ENCODE data around the gene PIP5K1B. TPM values are rescaled to one million over a fixed set of nuclear protein-coding genes. Genes with fewer than 3 reads are reported as not detected.
"Not testable (repeated sequence)": the region's sequence is repeated elsewhere in the genome, so short reads cannot be mapped to it uniquely, and the experiment has no call there.

Gene PIP5K1B
- total RNA-seq, 1 experiment from 2014 or later = 0.16 TPM

DNA sequence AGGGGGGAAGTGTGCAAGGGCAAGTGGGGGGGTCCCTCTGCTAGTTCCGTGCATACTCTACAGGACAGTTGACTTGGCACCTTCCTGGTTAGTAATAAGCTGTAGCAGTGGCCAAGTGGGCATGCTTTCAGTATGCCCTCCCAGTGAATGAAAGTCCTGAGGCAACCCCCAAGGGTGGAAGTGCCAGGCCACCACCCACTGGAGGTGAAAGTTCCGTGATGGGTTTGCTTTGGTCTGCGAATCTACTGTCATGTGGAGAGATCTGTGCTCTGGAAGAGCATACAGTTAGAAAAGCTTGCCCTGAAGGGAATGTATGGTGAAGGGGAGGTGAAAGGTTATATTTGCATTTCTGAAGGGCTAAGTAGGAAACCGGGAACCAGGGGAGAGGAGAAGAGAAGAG is 340.8 kb downstream of the PIP5K1B start:
- TF ChIP-seq, protein P1, sequence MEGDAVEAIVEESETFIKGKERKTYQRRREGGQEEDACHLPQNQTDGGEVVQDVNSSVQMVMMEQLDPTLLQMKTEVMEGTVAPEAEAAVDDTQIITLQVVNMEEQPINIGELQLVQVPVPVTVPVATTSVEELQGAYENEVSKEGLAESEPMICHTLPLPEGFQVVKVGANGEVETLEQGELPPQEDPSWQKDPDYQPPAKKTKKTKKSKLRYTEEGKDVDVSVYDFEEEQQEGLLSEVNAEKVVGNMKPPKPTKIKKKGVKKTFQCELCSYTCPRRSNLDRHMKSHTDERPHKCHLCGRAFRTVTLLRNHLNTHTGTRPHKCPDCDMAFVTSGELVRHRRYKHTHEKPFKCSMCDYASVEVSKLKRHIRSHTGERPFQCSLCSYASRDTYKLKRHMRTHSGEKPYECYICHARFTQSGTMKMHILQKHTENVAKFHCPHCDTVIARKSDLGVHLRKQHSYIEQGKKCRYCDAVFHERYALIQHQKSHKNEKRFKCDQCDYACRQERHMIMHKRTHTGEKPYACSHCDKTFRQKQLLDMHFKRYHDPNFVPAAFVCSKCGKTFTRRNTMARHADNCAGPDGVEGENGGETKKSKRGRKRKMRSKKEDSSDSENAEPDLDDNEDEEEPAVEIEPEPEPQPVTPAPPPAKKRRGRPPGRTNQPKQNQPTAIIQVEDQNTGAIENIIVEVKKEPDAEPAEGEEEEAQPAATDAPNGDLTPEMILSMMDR (IDR thresholded peaks at IDR 0.05; ENCODE audit: unreplicated experiment) = no peak
- Mint-ChIP-seq H3K27me3 (ENCODE audit: insufficient read depth, unreplicated experiment) (no peaks in the 10 kb centered on the region), H3K36me3 (ENCODE audit: insufficient read depth, unreplicated experiment) (peaks cover 18% of the 10 kb centered on the region), H3K4me3 (ENCODE audit: unreplicated experiment) (no peak overlapping the region), H3K27ac (ENCODE audit: low read depth, unreplicated experiment) (no peak overlapping the region), H3K4me1 (ENCODE audit: insufficient read depth, unreplicated experiment) (peaks cover 6% of the 10 kb centered on the region), H3K9me3 (ENCODE audit: unreplicated experiment) (no peaks in the 10 kb centered on the region)
- DNase-seq (ENCODE audit: unreplicated experiment) = no peak
- ChIA-PET POLR2A (interaction anchor here (0.7 kb wide), 2 partner anchors 12 to 186 kb away, joined by 4 to 5 read pairs; no protein-coding TSS in a partner anchor), CTCF (interaction anchor here (0.7 to 20.2 kb wide), 6 partner anchors 8 to 149 kb away, joined by 3 to 481 read pairs (median 4); no protein-coding TSS in a partner anchor)
- intact Hi-C loops (cut with micrococcal nuclease) = no loop called here
- no TSS peak for BruUV-seq (replicated peaks)

DNA sequence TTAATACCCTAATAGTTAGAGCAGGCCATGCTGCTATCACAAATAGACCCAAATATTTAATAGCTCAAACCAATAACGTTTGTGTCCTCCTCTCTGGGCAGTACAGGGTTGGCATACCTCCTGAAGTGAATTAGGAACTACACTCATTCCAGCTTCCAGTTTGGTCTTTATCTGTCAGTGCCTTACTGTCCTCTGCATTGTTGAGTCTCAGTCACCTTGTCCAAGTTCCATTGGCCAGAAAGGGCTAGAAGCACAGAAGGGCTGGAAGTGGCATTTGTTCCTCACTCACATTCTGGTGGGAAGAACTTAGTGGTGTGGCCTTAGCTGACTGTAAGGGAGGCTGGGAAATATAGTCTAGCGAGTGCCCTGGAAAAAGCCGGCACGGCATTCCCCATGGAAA is 341.7 kb downstream of the PIP5K1B start:
- CTCF ChIA-PET = interaction anchor here (1.3 to 20.2 kb wide), 3 partner anchors 10 to 148 kb away, joined by 3 to 481 read pairs (median 19); partner anchors contain the start of gene FXN
- POLR2A ChIA-PET = no interaction called here
- Mint-ChIP-seq H3K9me3 (ENCODE audit: unreplicated experiment) (no peaks in the 10 kb centered on the region), H3K4me1 (ENCODE audit: insufficient read depth, unreplicated experiment) (peaks cover 6% of the 10 kb centered on the region), H3K27ac (ENCODE audit: low read depth, unreplicated experiment) (no peak overlapping the region), H3K36me3 (ENCODE audit: insufficient read depth, unreplicated experiment) (peaks cover 18% of the 10 kb centered on the region), H3K4me3 (ENCODE audit: unreplicated experiment) (no peak overlapping the region), H3K27me3 (ENCODE audit: insufficient read depth, unreplicated experiment) (no peaks in the 10 kb centered on the region)
- no TSS peak for BruUV-seq (replicated peaks)
- intact Hi-C loops (cut with micrococcal nuclease) = no loop called here
- no peak for DNase-seq (ENCODE audit: unreplicated experiment)
- TF ChIP-seq, protein P1 (IDR thresholded peaks at IDR 0.05; ENCODE audit: unreplicated experiment) = no peak

DNA sequence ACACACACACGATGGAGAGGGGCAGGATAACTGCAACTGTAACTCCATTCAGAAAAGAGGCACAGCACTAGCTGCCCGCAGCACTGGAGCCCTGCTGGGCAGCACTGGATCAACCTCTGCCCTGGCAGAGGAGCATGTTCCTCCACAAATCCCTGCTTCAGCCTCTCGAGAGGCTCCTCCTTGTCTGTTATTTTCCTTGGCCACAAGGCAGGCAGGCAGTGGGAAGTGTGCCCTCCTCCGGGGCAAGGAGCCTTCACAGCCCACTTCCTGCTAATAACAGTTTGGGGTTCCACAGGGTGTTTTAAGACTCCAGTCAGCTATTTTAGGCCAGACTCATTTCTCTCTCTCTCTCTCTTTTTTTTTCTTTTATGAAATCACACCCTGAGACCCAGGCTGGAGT is 342.3 kb downstream of the PIP5K1B start:
- ChIA-PET POLR2A (no interaction called here), CTCF (interaction anchor here (0.7 to 20.2 kb wide), 4 partner anchors 11 to 480 kb away, joined by 4 to 481 read pairs (median 12); partner anchors contain the start of gene FXN)
- Mint-ChIP-seq H3K4me1 (ENCODE audit: insufficient read depth, unreplicated experiment) (peaks cover 6% of the 10 kb centered on the region), H3K4me3 (ENCODE audit: unreplicated experiment) (no peak overlapping the region), H3K9me3 (ENCODE audit: unreplicated experiment) (no peaks in the 10 kb centered on the region), H3K27ac (ENCODE audit: low read depth, unreplicated experiment) (no peak overlapping the region), H3K27me3 (ENCODE audit: insufficient read depth, unreplicated experiment) (no peaks in the 10 kb centered on the region), H3K36me3 (ENCODE audit: insufficient read depth, unreplicated experiment) (peaks cover 21% of the 10 kb centered on the region)
- intact Hi-C loops (cut with micrococcal nuclease) = no loop called here
- DNase-seq (ENCODE audit: unreplicated experiment) = no peak
- TF ChIP-seq, protein P1 (IDR thresholded peaks at IDR 0.05; ENCODE audit: unreplicated experiment) = no peak
- no TSS peak for BruUV-seq (replicated peaks)

DNA sequence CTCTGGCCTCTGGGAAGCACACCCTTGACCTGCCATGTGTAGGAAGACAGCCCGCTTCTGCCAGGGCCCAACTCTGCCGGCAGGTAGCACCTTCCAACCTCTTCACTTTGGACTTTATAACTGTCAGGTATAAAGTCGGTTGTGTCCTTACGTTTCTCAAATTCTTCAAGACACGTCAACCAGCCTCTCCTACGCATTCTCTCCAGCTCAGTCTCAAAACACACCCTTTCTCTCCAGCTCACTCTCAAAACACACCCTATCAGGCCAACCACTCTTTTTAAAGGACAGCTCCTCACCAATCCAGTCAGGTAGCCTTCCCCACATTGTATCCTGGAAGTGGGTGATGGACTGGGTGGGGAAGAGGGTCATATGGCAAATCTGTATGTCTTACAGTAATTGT is 344.1 kb downstream of the PIP5K1B start:
- ChIA-PET POLR2A (interaction anchor here (0.6 to 2.0 kb wide), 3 partner anchors 13 to 125 kb away, joined by 3 to 8 read pairs (median 3); partner anchors contain the start of genes FXN and TJP2), CTCF (interaction anchor here (0.7 to 20.2 kb wide), 4 partner anchors 13 to 844 kb away, joined by 3 to 481 read pairs (median 12); partner anchors contain the start of gene FXN)
- Mint-ChIP-seq H3K4me1 (ENCODE audit: insufficient read depth, unreplicated experiment) (peaks cover 6% of the 10 kb centered on the region), H3K36me3 (ENCODE audit: insufficient read depth, unreplicated experiment) (peaks cover 34% of the 10 kb centered on the region), H3K4me3 (ENCODE audit: unreplicated experiment) (no peak overlapping the region), H3K27ac (ENCODE audit: low read depth, unreplicated experiment) (no peak overlapping the region), H3K27me3 (ENCODE audit: insufficient read depth, unreplicated experiment) (no peaks in the 10 kb centered on the region), H3K9me3 (ENCODE audit: unreplicated experiment) (no peaks in the 10 kb centered on the region)
- TF ChIP-seq, protein P1 (IDR thresholded peaks at IDR 0.05; ENCODE audit: unreplicated experiment) = no peak
- intact Hi-C loops (cut with micrococcal nuclease) = no loop called here
- BruUV-seq (replicated peaks) = no TSS peak
- DNase-seq (ENCODE audit: unreplicated experiment) = no peak

DNA sequence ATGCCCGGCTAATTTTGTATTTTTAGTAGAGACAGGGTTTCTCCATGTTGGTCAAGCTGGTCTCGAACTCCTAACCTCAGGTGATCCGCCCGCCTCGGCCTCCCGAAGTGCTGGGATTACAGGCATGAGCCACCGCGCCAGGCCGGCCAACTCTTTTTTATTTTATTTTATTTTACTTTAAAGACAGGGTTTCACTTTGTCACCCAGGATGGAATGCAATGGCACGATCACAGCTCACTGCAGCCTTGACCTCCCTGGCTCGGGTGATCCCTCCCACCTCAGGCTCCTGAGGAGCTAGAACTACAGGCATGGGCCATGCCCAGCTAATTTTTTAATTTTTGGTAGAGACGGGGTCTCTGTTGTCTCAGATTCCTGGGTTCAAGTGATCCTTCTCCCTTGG is 345.9 kb downstream of the PIP5K1B start:
- POLR2A ChIA-PET = interaction anchor here (0.7 kb wide), 1 partner anchor 149 kb away, joined by 3 read pairs; no protein-coding TSS in a partner anchor
- H3K4me1 Mint-ChIP-seq (ENCODE audit: insufficient read depth, unreplicated experiment); H3K27ac Mint-ChIP-seq (ENCODE audit: low read depth, unreplicated experiment); H3K27me3 Mint-ChIP-seq (ENCODE audit: insufficient read depth, unreplicated experiment); DNase-seq (ENCODE audit: unreplicated experiment); H3K9me3 Mint-ChIP-seq (ENCODE audit: unreplicated experiment); BruUV-seq (replicated peaks); H3K4me3 Mint-ChIP-seq (ENCODE audit: unreplicated experiment); intact Hi-C loops (cut with micrococcal nuclease): not testable (repeated sequence)
- peaks cover 35% of the 10 kb centered on the region for H3K36me3 Mint-ChIP-seq (ENCODE audit: insufficient read depth, unreplicated experiment)
- CTCF ChIA-PET = interaction anchor here (0.6 to 20.2 kb wide), 5 partner anchors 15 to 172 kb away, joined by 3 to 481 read pairs (median 27); partner anchors contain the start of gene FXN

All from MCF 10A (cell line).